ENCODE results near the gene KLHL1. TPM values are rescaled to one million over a fixed set of nuclear protein-coding genes. Genes with fewer than 3 reads are reported as not detected.

Gene KLHL1
- total and polyA plus RNA-seq, 2 experiments from 2014 or later, result not detected

- H3K4me1 ChIP-seq (ENCODE audit: insufficient read depth), result no peaks in the 10 kb centered on the region
- no peaks in the 10 kb centered on the region for H4K20me1 ChIP-seq (ENCODE audit: insufficient read depth)
- no peak overlapping the region for H3K27ac ChIP-seq
- no peak overlapping the region for H3K9ac ChIP-seq
- no peaks in the 10 kb centered on the region for H3K27me3 ChIP-seq (replicated peaks; ENCODE audit: insufficient read depth)
- DNase-seq, result no peak
- no peaks in the 10 kb centered on the region for H3K9me3 ChIP-seq (ENCODE audit: low read depth)
- H2AFZ ChIP-seq, result no peak overlapping the region
- H3F3A ChIP-seq (ENCODE audit: insufficient read depth), result no peaks in the 10 kb centered on the region
- H3K4me2 ChIP-seq (ENCODE audit: unreplicated experiment), result no peak overlapping the region
- WGBS, 2 experiments (ENCODE audit: low coverage in 1 of 2, low lambda C conversion rate in 2 of 2, missing lambda C conversion rate in 2 of 2), result 3 to 5% methylated on average over 3 of the region's 3 CpGs
- H3K79me2 ChIP-seq (ENCODE audit: insufficient read depth), result no peaks in the 10 kb centered on the region
- no peak overlapping the region for H3K4me3 ChIP-seq
- no peaks in the 10 kb centered on the region for H3K36me3 ChIP-seq (ENCODE audit: low read depth)
- H3K9me2 ChIP-seq (ENCODE audit: insufficient read depth), result no peaks in the 10 kb centered on the region
- in situ Hi-C loops (cut with MboI), result no loop called here
- TF ChIP-seq EZH2phosphoT487 (IDR thresholded peaks at IDR 0.05; ENCODE audit: insufficient read depth, low read depth) (no peak), EZH2 (IDR thresholded peaks at IDR 0.05; ENCODE audit: insufficient read depth, poor library complexity, severe bottlenecking) (no peak)
Observed at GRCh38 chr13:69683921-69684686, 424.1 kb downstream of the KLHL1 start.

GRCh38 chr13:69681722-69682121 is 426.5 kb downstream of the KLHL1 start:
- Histone ChIP-seq H3K36me3 (ENCODE audit: low read depth) (no peaks in the 10 kb centered on the region), H3K79me2 (ENCODE audit: insufficient read depth) (no peaks in the 10 kb centered on the region), H3K4me1 (ENCODE audit: insufficient read depth) (no peaks in the 10 kb centered on the region), H4K20me1 (ENCODE audit: insufficient read depth) (no peaks in the 10 kb centered on the region), H3K9me3 (ENCODE audit: low read depth) (no peaks in the 10 kb centered on the region), H2AFZ (no peak overlapping the region), H3K4me2 (ENCODE audit: unreplicated experiment) (no peak overlapping the region), H3K27me3 (replicated peaks; ENCODE audit: insufficient read depth) (no peaks in the 10 kb centered on the region), H3K9ac (no peak overlapping the region), H3K27ac (no peak overlapping the region), H3K4me3 (no peak overlapping the region), H3F3A (ENCODE audit: insufficient read depth) (no peaks in the 10 kb centered on the region), H3K9me2 (ENCODE audit: insufficient read depth) (no peaks in the 10 kb centered on the region)
- DNase-seq, result no peak
- TF ChIP-seq EZH2phosphoT487 (IDR thresholded peaks at IDR 0.05; ENCODE audit: insufficient read depth, low read depth) (no peak), EZH2 (IDR thresholded peaks at IDR 0.05; ENCODE audit: insufficient read depth, poor library complexity, severe bottlenecking) (no peak)
- in situ Hi-C loops (cut with MboI), result no loop called here
- 7 to 17% methylated on average over 3 of the region's 3 CpGs for WGBS, 2 experiments (ENCODE audit: low coverage in 1 of 2, low lambda C conversion rate in 2 of 2, missing lambda C conversion rate in 2 of 2)

GRCh38 chr13:69677343-69677742 is 430.9 kb downstream of the KLHL1 start:
- Histone ChIP-seq H2AFZ (no peak overlapping the region), H3K9me2 (ENCODE audit: insufficient read depth) (no peaks in the 10 kb centered on the region), H3F3A (ENCODE audit: insufficient read depth) (no peaks in the 10 kb centered on the region), H4K20me1 (ENCODE audit: insufficient read depth) (no peaks in the 10 kb centered on the region), H3K9ac (no peak overlapping the region), H3K4me1 (ENCODE audit: insufficient read depth) (no peaks in the 10 kb centered on the region), H3K27me3 (replicated peaks; ENCODE audit: insufficient read depth) (no peaks in the 10 kb centered on the region), H3K4me3 (no peak overlapping the region), H3K27ac (no peak overlapping the region), H3K36me3 (ENCODE audit: low read depth) (no peaks in the 10 kb centered on the region), H3K9me3 (ENCODE audit: low read depth) (no peaks in the 10 kb centered on the region), H3K4me2 (ENCODE audit: unreplicated experiment) (no peak overlapping the region), H3K79me2 (ENCODE audit: insufficient read depth) (no peaks in the 10 kb centered on the region)
- in situ Hi-C loops (cut with MboI), result no loop called here
- 5 to 8% methylated on average over 3 of the region's 3 CpGs for WGBS, 2 experiments (ENCODE audit: low coverage in 1 of 2, low lambda C conversion rate in 2 of 2, missing lambda C conversion rate in 2 of 2)
- TF ChIP-seq EZH2phosphoT487 (IDR thresholded peaks at IDR 0.05; ENCODE audit: insufficient read depth, low read depth), result no peak
- TF ChIP-seq EZH2 (IDR thresholded peaks at IDR 0.05; ENCODE audit: insufficient read depth, poor library complexity, severe bottlenecking), result no peak
- DNase-seq, result no peak

- in situ Hi-C loops (cut with MboI), result no loop called here
- Histone ChIP-seq H2AFZ (no peak overlapping the region), H3K9me3 (ENCODE audit: low read depth) (no peaks in the 10 kb centered on the region), H3K79me2 (ENCODE audit: insufficient read depth) (no peaks in the 10 kb centered on the region), H3K9ac (no peak overlapping the region), H3K36me3 (ENCODE audit: low read depth) (no peaks in the 10 kb centered on the region), H3K27me3 (replicated peaks; ENCODE audit: insufficient read depth) (no peaks in the 10 kb centered on the region), H3K4me3 (no peak overlapping the region), H3K4me2 (ENCODE audit: unreplicated experiment) (no peak overlapping the region), H3K9me2 (ENCODE audit: insufficient read depth) (no peaks in the 10 kb centered on the region), H3F3A (ENCODE audit: insufficient read depth) (no peaks in the 10 kb centered on the region), H3K4me1 (ENCODE audit: insufficient read depth) (no peaks in the 10 kb centered on the region), H3K27ac (no peak overlapping the region), H4K20me1 (ENCODE audit: insufficient read depth) (no peaks in the 10 kb centered on the region)
- no peak for TF ChIP-seq EZH2 (IDR thresholded peaks at IDR 0.05; ENCODE audit: insufficient read depth, poor library complexity, severe bottlenecking)
- TF ChIP-seq EZH2phosphoT487 (IDR thresholded peaks at IDR 0.05; ENCODE audit: insufficient read depth, low read depth), result no peak
- DNase-seq, result no peak
Observed at GRCh38 chr13:69676286-69676685, 432.0 kb downstream of the KLHL1 start.

Measured in GM23248 (cell line).